ENCODE measurements around the gene ANO1.

- TF ChIP-seq CTCF (IDR thresholded peaks at IDR 0.05) (no peak), POLR2A (IDR thresholded peaks at IDR 0.05) (no peak)
Observed at GRCh38 chr11:70153133-70153727, 75.1 kb downstream of the ANO1 start.

Data from uterus (tissue), 2 donors.